ENCODE data around the gene PLXNA1. TPM values are rescaled to one million over a fixed set of nuclear protein-coding genes. Genes with fewer than 3 reads are reported as not detected.

Gene PLXNA1
- total RNA-seq, 3 donors from 2014 or later, result 21.3 to 32.2 (median 25.9) TPM

DNA sequence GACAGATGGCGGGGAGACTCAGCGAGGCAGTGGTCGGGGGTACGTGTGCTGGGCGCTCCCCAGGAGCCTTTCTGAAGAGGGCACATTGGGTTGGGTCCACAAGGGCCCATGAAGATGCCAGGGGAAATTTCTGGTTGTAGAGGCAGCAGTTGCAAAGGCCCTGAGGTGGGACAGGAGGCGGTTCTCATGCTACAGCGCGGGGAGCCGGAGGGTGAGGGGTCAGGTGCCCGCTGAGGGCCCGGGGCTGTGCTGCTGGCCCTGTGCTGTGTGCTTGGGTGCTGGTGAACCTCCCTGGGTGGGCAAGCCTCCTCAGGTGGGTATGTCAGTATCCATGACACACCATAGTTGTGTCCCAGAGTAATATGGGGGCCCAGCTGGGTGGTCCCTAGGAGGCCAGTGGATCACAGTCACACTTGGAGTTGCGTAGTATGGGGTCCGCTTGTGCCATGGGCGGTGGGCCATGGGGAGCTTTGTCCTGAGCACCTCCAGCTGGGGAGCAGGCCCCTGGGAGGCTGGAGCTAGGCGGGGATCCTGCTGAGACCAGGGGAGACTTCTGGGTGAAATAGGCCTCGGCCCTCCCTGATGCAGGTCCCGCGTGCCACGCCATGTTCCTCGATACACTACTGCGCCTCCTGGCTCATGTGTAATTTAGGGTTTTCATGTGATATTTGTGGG is 44.3 kb downstream of the PLXNA1 start:
- Histone ChIP-seq H3K9me3 (no peaks in the 10 kb centered on the region), H3K4me1 (no peaks in the 10 kb centered on the region), H3K27me3 (no peaks in the 10 kb centered on the region), H3K36me3 (peaks cover 7% of the 10 kb centered on the region), H3K27ac (no peak overlapping the region), H3K4me3 (no peak overlapping the region)
- no peak for DNase-seq (ENCODE audit: low spot score in 2 of 2)
- no peak for TF ChIP-seq POLR2A (IDR thresholded peaks at IDR 0.05)
- TF ChIP-seq, protein P1, sequence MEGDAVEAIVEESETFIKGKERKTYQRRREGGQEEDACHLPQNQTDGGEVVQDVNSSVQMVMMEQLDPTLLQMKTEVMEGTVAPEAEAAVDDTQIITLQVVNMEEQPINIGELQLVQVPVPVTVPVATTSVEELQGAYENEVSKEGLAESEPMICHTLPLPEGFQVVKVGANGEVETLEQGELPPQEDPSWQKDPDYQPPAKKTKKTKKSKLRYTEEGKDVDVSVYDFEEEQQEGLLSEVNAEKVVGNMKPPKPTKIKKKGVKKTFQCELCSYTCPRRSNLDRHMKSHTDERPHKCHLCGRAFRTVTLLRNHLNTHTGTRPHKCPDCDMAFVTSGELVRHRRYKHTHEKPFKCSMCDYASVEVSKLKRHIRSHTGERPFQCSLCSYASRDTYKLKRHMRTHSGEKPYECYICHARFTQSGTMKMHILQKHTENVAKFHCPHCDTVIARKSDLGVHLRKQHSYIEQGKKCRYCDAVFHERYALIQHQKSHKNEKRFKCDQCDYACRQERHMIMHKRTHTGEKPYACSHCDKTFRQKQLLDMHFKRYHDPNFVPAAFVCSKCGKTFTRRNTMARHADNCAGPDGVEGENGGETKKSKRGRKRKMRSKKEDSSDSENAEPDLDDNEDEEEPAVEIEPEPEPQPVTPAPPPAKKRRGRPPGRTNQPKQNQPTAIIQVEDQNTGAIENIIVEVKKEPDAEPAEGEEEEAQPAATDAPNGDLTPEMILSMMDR (IDR thresholded peaks at IDR 0.05), result no peak
- TF ChIP-seq POLR2AphosphoS5 (IDR thresholded peaks at IDR 0.05), result no peak
- intact Hi-C loops (cut with DNase I; ENCODE audit: low total_unique reads), result no loop called here

DNA sequence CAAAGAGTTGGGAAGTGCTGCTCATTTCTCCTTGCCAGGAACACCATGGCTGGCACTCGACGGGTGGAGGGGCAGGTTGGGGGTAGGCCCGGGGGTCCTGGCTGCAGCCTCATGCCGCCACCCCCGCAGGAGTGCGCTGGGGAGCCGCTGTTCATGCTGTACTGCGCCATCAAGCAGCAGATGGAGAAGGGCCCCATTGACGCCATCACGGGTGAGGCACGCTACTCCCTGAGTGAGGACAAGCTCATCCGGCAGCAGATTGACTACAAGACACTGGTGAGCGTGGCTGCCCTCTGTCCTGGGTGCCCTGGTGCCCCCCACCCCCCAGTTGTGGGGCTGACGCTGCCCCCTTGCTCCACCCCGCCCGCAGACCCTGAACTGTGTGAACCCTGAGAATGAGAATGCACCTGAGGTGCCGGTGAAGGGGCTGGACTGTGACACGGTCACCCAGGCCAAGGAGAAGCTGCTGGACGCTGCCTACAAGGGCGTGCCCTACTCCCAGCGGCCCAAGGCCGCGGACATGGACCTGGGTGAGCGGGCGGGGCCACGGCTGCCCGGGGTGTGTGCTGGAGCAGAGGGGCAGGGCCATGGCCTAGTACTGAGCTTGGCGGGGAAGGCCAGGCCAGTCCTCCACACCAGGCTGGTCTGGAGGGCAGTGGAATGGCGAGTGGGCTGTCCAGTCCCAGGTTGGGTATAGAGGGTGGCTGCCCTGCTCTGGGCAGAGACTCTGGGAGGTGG is 45.1 kb downstream of the PLXNA1 start:
- peaks cover 7% of the 10 kb centered on the region for H3K36me3 ChIP-seq
- DNase-seq (ENCODE audit: low spot score in 2 of 2), result no peak

GRCh38 chr3:127028781-127029657 is 46.1 kb downstream of the PLXNA1 start:
- intact Hi-C loops (cut with DNase I; ENCODE audit: low total_unique reads), result no loop called here
- Histone ChIP-seq H3K27ac (no peak overlapping the region), H3K4me1 (no peaks in the 10 kb centered on the region), H3K36me3 (peaks cover 7% of the 10 kb centered on the region), H3K27me3 (no peaks in the 10 kb centered on the region), H3K4me3 (no peak overlapping the region), H3K9me3 (no peaks in the 10 kb centered on the region)
- DNase-seq (ENCODE audit: low spot score in 2 of 2), result no peak
- TF ChIP-seq, protein P1 (IDR thresholded peaks at IDR 0.05), result no peak
- TF ChIP-seq POLR2A (IDR thresholded peaks at IDR 0.05), result no peak

More for the DNA sequence above, 45.1 kb downstream of the PLXNA1 start:
- intact Hi-C loops (cut with DNase I; ENCODE audit: low total_unique reads), result no loop called here
- Histone ChIP-seq H3K27ac (no peak overlapping the region), H3K4me3 (no peak overlapping the region), H3K9me3 (no peaks in the 10 kb centered on the region), H3K27me3 (no peaks in the 10 kb centered on the region), H3K4me1 (no peaks in the 10 kb centered on the region)
- TF ChIP-seq POLR2AphosphoS5 (IDR thresholded peaks at IDR 0.05) (no peak), POLR2A (IDR thresholded peaks at IDR 0.05) (no peak)
- TF ChIP-seq, protein P1 (IDR thresholded peaks at IDR 0.05), result no peak

DNA sequence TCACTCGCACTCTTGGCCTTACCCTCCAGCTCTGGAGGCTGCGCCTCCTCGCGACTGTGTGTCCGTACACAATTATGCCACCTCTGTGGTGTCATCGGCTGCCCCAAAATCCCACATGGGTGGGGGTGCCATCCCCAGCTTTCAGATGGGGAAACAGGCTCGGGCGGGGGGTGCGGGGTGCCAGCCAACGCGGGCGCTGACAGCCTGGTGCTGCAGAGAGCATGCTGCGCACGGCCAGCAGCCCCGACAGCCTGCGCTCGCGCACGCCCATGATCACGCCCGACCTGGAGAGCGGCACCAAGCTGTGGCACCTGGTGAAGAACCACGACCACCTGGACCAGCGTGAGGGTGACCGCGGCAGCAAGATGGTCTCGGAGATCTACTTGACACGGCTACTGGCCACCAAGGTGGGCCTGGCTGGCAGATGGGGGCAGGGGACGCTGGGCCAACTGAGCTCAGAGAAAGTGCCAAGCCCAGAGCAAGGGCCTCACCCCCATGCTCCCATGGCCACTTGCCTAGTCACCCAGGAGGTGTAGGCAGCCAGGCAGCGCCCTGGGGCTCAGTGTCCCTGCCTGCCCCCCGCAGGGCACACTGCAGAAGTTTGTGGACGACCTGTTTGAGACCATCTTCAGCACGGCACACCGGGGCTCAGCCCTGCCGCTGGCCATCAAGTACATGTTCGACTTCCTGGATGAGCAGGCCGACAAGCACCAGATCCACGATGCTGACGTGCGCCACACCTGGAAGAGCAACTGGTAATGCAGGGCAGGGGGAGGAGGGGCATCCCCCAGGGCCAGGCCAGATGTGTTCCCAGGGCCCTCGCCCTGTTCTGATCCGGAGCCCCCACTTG is 47.0 kb downstream of the PLXNA1 start:
- Histone ChIP-seq H3K27ac (no peak overlapping the region), H3K36me3 (peaks cover 7% of the 10 kb centered on the region), H3K4me3 (no peak overlapping the region), H3K27me3 (no peaks in the 10 kb centered on the region), H3K9me3 (no peaks in the 10 kb centered on the region), H3K4me1 (no peaks in the 10 kb centered on the region)
- no peak for TF ChIP-seq POLR2AphosphoS5 (IDR thresholded peaks at IDR 0.05)
- TF ChIP-seq, protein P1 (IDR thresholded peaks at IDR 0.05), result no peak
- no peak for TF ChIP-seq POLR2A (IDR thresholded peaks at IDR 0.05)
- intact Hi-C loops (cut with DNase I; ENCODE audit: low total_unique reads), result no loop called here
- DNase-seq (ENCODE audit: low spot score in 2 of 2), result no peak
